CD14-positive monocyte (primary cell): Measurements from ENCODE around the gene FAM107B. TPM values are rescaled to one million over a fixed set of nuclear protein-coding genes. Genes with fewer than 3 reads are reported as not detected.

Experiments used
- DNase-seq, 3 donors: peaks; one replicate each; pipeline ENCODE4 v3.0.0-alpha.2; 2011 to 2022
- H2AFZ ChIP-seq: 2 replicates; pipeline ENCODE4 v1.6.0; 2012; ENCODE audit warnings: mild to moderate bottlenecking, low read depth, low read length, inconsistent platforms; ENCODE audit not compliant: insufficient read depth, poor library complexity, severe bottlenecking
- H3K27ac ChIP-seq, 2 donors: 1 replicate in 1 of 2; 2 replicates in 1 of 2; pipeline ENCODE4 v1.5.1; 2012 to 2013; ENCODE audit warnings: low read length in 2 of 2, control low read depth in 1 of 2, inconsistent platforms in 1 of 2, low read depth in 1 of 2, mild to moderate bottlenecking in 1 of 2
- H3K27me3 ChIP-seq, 2 donors: one replicate each; pipeline versions ENCODE4 v1.6.0 to v1.6.1; 2011 to 2013; ENCODE audit warnings: low read length in 2 of 2; ENCODE audit not compliant: control insufficient read depth in 2 of 2, insufficient read depth in 2 of 2
- H3K36me3 ChIP-seq, 2 donors: replicated peaks in 1 of 2; 1 replicate in 1 of 2; 2 replicates in 1 of 2; pipeline versions ENCODE4 v1.5.1 to v1.6.1; 2012 to 2013; ENCODE audit warnings: low read length in 2 of 2, control low read depth in 1 of 2, inconsistent platforms in 1 of 2, mild to moderate bottlenecking in 1 of 2; ENCODE audit not compliant: insufficient read depth in 2 of 2, control insufficient read depth in 1 of 2
- H3K4me1 ChIP-seq, 2 donors: 1 replicate in 1 of 2; 2 replicates in 1 of 2; pipeline versions ENCODE4 v1.5.1 to v1.6.1; 2012 to 2013; ENCODE audit warnings: low read length in 2 of 2, control low read depth in 1 of 2, inconsistent platforms in 1 of 2, mild to moderate bottlenecking in 1 of 2, moderate library complexity in 1 of 2; ENCODE audit not compliant: insufficient read depth in 2 of 2, control insufficient read depth in 1 of 2
- H3K4me2 ChIP-seq: replicated peaks from 2 replicates; pipeline ENCODE3; 2012; ENCODE audit warnings: low read length, moderate library complexity, mild to moderate bottlenecking; ENCODE audit not compliant: poor library complexity, severe bottlenecking; ENCODE audit errors: extremely low read depth
- H3K4me3 ChIP-seq, 3 experiments: fragments of 200-600 bp in 1 of 3; sonication (generic) in 1 of 3; replicated peaks in 1 of 3; 1 replicate in 2 of 3; 2 replicates in 1 of 3; pipeline ENCODE4 v1.5.1; 2011 to 2013; ENCODE audit warnings: low read length in 3 of 3, mild to moderate bottlenecking in 3 of 3, control low read depth in 2 of 3, low read depth in 2 of 3, inconsistent platforms in 1 of 3, moderate library complexity in 1 of 3
- H3K79me2 ChIP-seq: 2 replicates; pipeline ENCODE4 v1.6.0; 2012; ENCODE audit warnings: mild to moderate bottlenecking, control low read depth, inconsistent platforms, low read length, moderate library complexity; ENCODE audit not compliant: insufficient read depth
- H3K9ac ChIP-seq: 2 replicates; pipeline ENCODE4 v1.6.0; 2017; ENCODE audit warnings: low read length, mild to moderate bottlenecking; ENCODE audit not compliant: insufficient read depth, poor library complexity, severe bottlenecking
- H3K9me3 ChIP-seq, 2 donors: replicated peaks in 1 of 2; 1 replicate in 1 of 2; 2 replicates in 1 of 2; pipeline versions ENCODE4 v1.5.1 to v1.6.1; 2012 to 2013; ENCODE audit warnings: low read length in 2 of 2, control low read depth in 1 of 2; ENCODE audit not compliant: control insufficient read depth in 1 of 2, insufficient read depth in 1 of 2
- H4K20me1 ChIP-seq: 2 replicates; pipeline ENCODE4 v1.6.0; 2012; ENCODE audit warnings: mild to moderate bottlenecking, low read length, control low read depth, moderate library complexity; ENCODE audit not compliant: insufficient read depth
- H3K27ac Mint-ChIP-seq, 7 donors: one replicate each; pipeline ENCODE4 v1.8.0; 2020; ENCODE audit warnings: mild to moderate bottlenecking in 7 of 7, mixed read lengths in 7 of 7, moderate library complexity in 6 of 7, inconsistent platforms in 2 of 7
- H3K27me3 Mint-ChIP-seq, 3 donors: one replicate each; pipeline ENCODE4 v1.8.0; 2021 to 2022; ENCODE audit warnings: low read depth in 3 of 3, mild to moderate bottlenecking in 3 of 3, mixed read lengths in 3 of 3, moderate library complexity in 3 of 3, inconsistent platforms in 1 of 3
- H3K36me3 Mint-ChIP-seq, 2 donors: one replicate each; pipeline ENCODE4 v1.8.0; 2020; ENCODE audit warnings: mixed read lengths in 2 of 2, inconsistent platforms in 1 of 2, mild to moderate bottlenecking in 1 of 2
- H3K4me1 Mint-ChIP-seq: one replicate; pipeline ENCODE4 v1.8.0; 2020; ENCODE audit warnings: mild to moderate bottlenecking, mixed read lengths
- H3K4me3 Mint-ChIP-seq, 2 donors: one replicate each; pipeline ENCODE4 v1.8.0; 2020; ENCODE audit warnings: mild to moderate bottlenecking in 2 of 2, mixed read lengths in 2 of 2, moderate library complexity in 1 of 2
- H3K9me3 Mint-ChIP-seq, 7 donors: one replicate each; pipeline ENCODE4 v1.8.0; 2020 to 2022; ENCODE audit warnings: mixed read lengths in 7 of 7, mild to moderate bottlenecking in 6 of 7, moderate library complexity in 6 of 7, inconsistent platforms in 2 of 7
- WGBS: methylation state at CpG from one replicate; pipeline ENCODE4 v1.1.5; 2013; ENCODE audit warnings: missing lambda C conversion rate; ENCODE audit not compliant: insufficient coverage; 5-methylcytosine and 5-hydroxymethylcytosine counted together
- intact Hi-C, 2 donors: fragments of 100-400 bp; cut with micrococcal nuclease; formaldehyde crosslinking; loops; one replicate each; pipeline versions ENCODE4 v1.15.0 to v1.15.1; 2023
- polyA plus RNA-seq, 3 donors: library from polyadenylated mRNA; depleted of rRNA in 1 of 3; unstranded in 2 of 3; stranded (reverse) in 1 of 3; fragments of 300-500 nt in 2 of 3; fragments of >200 nt in 1 of 3; fragmentation: Illumina TruSeq in 2 of 3; gene quantifications; 1 replicate in 2 of 3; 2 replicates in 1 of 3; pipeline ENCODE4 v1.2.3, GENCODE V29; 2012 to 2021
- TF ChIP-seq, protein P1 (sequence below): fragments of 200-600 bp; IDR thresholded peaks from one replicate; pipeline ENCODE4 v1.8.0; 2022; ENCODE audit warnings: antibody characterized with exemption, mild to moderate bottlenecking

The FAM107B gene
- polyA plus RNA-seq, 3 donors: 27.2 to 68.5 (median 28.4) TPM

DNA sequence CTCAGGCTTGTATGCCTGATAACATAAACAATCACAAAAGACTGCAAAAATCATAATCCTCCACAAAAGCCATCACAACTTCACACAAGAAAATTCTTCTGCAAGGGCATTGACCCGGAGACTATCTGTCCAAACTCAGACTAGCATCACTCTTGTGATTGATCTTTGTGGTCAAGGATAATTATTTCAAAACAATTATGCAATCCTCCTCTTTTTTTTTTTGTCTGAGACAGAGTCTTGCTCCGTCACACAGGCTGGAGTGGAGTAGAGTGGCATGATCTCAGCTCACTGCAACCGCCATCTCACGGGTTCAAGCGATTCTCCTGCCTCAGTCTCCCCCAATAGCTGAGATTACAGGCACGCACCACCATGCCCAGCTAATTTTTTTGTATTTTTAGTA, 41.0 kb upstream of the FAM107B start:
- Histone ChIP-seq H3K79me2 (no peaks in the 10 kb centered on the region), H2AFZ (no peak overlapping the region), H3K4me1 (peaks cover 0 to 3% of the 10 kb centered on the region in 2 donors), H3K4me2 (no peak overlapping the region), H4K20me1 (no peaks in the 10 kb centered on the region), H3K36me3 (no peaks in the 10 kb centered on the region), H3K27me3 (no peaks in the 10 kb centered on the region), H3K4me3 (no peak overlapping the region), H3K27ac (no peak overlapping the region), H3K9ac (no peak overlapping the region), H3K9me3 (peaks cover 0 to 1% of the 10 kb centered on the region in 2 donors)
- DNase-seq: peak in 1 of 3 donors; percentile 6
- peaks cover 0 to 2% (median 0%) of the 10 kb centered on the region in 3 donors for H3K27me3 Mint-ChIP-seq
- H3K27ac Mint-ChIP-seq: no peak overlapping the region
- H3K4me1 Mint-ChIP-seq: peaks cover 13% of the 10 kb centered on the region
- no peak overlapping the region for H3K4me3 Mint-ChIP-seq
- no CpG with 5 or more reads among the region's 6 CpGs for WGBS
- no peaks in the 10 kb centered on the region for H3K36me3 Mint-ChIP-seq
- H3K9me3 Mint-ChIP-seq: peaks cover 0 to 10% (median 3%) of the 10 kb centered on the region in 7 donors
- TF ChIP-seq, protein P1, sequence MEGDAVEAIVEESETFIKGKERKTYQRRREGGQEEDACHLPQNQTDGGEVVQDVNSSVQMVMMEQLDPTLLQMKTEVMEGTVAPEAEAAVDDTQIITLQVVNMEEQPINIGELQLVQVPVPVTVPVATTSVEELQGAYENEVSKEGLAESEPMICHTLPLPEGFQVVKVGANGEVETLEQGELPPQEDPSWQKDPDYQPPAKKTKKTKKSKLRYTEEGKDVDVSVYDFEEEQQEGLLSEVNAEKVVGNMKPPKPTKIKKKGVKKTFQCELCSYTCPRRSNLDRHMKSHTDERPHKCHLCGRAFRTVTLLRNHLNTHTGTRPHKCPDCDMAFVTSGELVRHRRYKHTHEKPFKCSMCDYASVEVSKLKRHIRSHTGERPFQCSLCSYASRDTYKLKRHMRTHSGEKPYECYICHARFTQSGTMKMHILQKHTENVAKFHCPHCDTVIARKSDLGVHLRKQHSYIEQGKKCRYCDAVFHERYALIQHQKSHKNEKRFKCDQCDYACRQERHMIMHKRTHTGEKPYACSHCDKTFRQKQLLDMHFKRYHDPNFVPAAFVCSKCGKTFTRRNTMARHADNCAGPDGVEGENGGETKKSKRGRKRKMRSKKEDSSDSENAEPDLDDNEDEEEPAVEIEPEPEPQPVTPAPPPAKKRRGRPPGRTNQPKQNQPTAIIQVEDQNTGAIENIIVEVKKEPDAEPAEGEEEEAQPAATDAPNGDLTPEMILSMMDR: no peak
- intact Hi-C loops: no loop called here

GRCh38 chr10:14812271-14812670, 37.6 kb upstream of the FAM107B start:
- intact Hi-C loops: no loop called here

More at GRCh38 chr10:14812271-14812670, 37.6 kb upstream of the FAM107B start:
- no peaks in the 10 kb centered on the region for H3K36me3 Mint-ChIP-seq
- no peak for DNase-seq
- Histone ChIP-seq H3K27ac (no peak overlapping the region), H3K9ac (no peak overlapping the region), H3K9me3 (no peaks in the 10 kb centered on the region), H4K20me1 (no peaks in the 10 kb centered on the region), H3K4me2 (no peak overlapping the region), H3K36me3 (no peaks in the 10 kb centered on the region), H2AFZ (no peak overlapping the region), H3K79me2 (no peaks in the 10 kb centered on the region), H3K27me3 (no peaks in the 10 kb centered on the region), H3K4me3 (no peak overlapping the region), H3K4me1 (peaks cover 0 to 3% of the 10 kb centered on the region in 2 donors)
- 87% methylated on average over 3 of the region's 3 CpGs for WGBS
- no peak overlapping the region for H3K27ac Mint-ChIP-seq
- H3K4me1 Mint-ChIP-seq: peaks cover 12% of the 10 kb centered on the region
- H3K27me3 Mint-ChIP-seq: peaks cover 0 to 5% (median 0%) of the 10 kb centered on the region in 3 donors
- H3K4me3 Mint-ChIP-seq: no peak overlapping the region
- H3K9me3 Mint-ChIP-seq: peaks cover 0 to 12% (median 0%) of the 10 kb centered on the region in 7 donors
- TF ChIP-seq, protein P1: no peak
